SK-N-SH (cell line): Measurements from ENCODE around the gene KRTAP1-4. TPM values are rescaled to one million over a fixed set of nuclear protein-coding genes. Genes with fewer than 3 reads are reported as not detected.

Experiments used
- CTCF ChIA-PET: fragments of 300-600, 350-600 bp; formaldehyde crosslinking; extraction: SDS; loops from one replicate; lab custom pipeline; 2021; lab: Yijun Ruan, JAX
- POLR2A ChIA-PET: fragments of 350-600 bp; sonication (Branson Sonifier 250); formaldehyde crosslinking; extraction: SDS; loops from one replicate; lab custom pipeline; 2020; ENCODE audit warnings: antibody characterized with exemption, inconsistent platforms; lab: Yijun Ruan, JAX
- DNase-seq: peaks from one replicate; pipeline ENCODE4 v3.0.0; 2012
- H2AFZ ChIP-seq: fragments of 200-600 bp; sonication (generic); 2 replicates; pipeline ENCODE4 v1.8.1; 2016; ENCODE audit warnings: antibody characterized with exemption, mild to moderate bottlenecking, low read depth
- H3F3A ChIP-seq: fragments of 200-600 bp; sonication (generic); replicated peaks from 2 replicates; pipeline ENCODE3; 2016; ENCODE audit warnings: antibody characterized with exemption, mild to moderate bottlenecking; ENCODE audit not compliant: insufficient read depth
- H3K27ac ChIP-seq, 2 experiments: fragments of 200-500 bp in 1 of 2; fragments of 200-600 bp in 1 of 2; sonication (Bioruptor generic) in 1 of 2; sonication (generic), shearing (Covaris generic) in 1 of 2; 2 replicates each; pipeline versions ENCODE4 v1.5.1 to v1.6.1; 2014 to 2016; ENCODE audit warnings: low read depth in 2 of 2, inconsistent platforms in 1 of 2, low read length in 1 of 2, mild to moderate bottlenecking in 1 of 2, mixed read lengths in 1 of 2
- H3K27me3 ChIP-seq: fragments of 200-600 bp; sonication (generic), shearing (Covaris generic); 2 replicates; pipeline ENCODE4 v1.6.1; 2016; ENCODE audit warnings: mixed run types; ENCODE audit not compliant: insufficient read depth
- H3K36me3 ChIP-seq, 2 experiments: fragments of 200-500 bp in 1 of 2; fragments of 200-600 bp in 1 of 2; sonication (Bioruptor generic) in 1 of 2; sonication (generic) in 1 of 2; replicated peaks in 1 of 2; 2 replicates each; pipeline versions ENCODE3 to v1.5.1; 2014 to 2016; ENCODE audit warnings: low read length in 1 of 2, mild to moderate bottlenecking in 1 of 2; ENCODE audit not compliant: insufficient read depth in 2 of 2, control insufficient read depth in 1 of 2
- H3K4me1 ChIP-seq, 2 experiments: fragments of 200-500 bp in 1 of 2; fragments of 200-600 bp in 1 of 2; sonication (Bioruptor generic) in 1 of 2; sonication (generic), shearing (Covaris generic) in 1 of 2; 2 replicates each; pipeline versions ENCODE4 v1.5.1 to v1.6.1; 2014 to 2016; ENCODE audit warnings: low read depth in 1 of 2, low read length in 1 of 2, mixed run types in 1 of 2; ENCODE audit not compliant: insufficient read depth in 2 of 2, control insufficient read depth in 1 of 2
- H3K4me2 ChIP-seq: fragments of 200-600 bp; sonication (generic), shearing (Covaris generic); 2 replicates; pipeline ENCODE4 v1.6.1; 2017; ENCODE audit warnings: mixed run types
- H3K4me3 ChIP-seq, 2 experiments: fragments of 200-500 bp in 1 of 2; fragments of 200-600 bp in 1 of 2; sonication (Bioruptor generic) in 1 of 2; sonication (generic), shearing (Covaris generic) in 1 of 2; 2 replicates each; pipeline versions ENCODE4 v1.5.1 to v1.8.1; 2014 to 2016; ENCODE audit warnings: low read depth in 2 of 2, inconsistent platforms in 1 of 2, low read length in 1 of 2, mild to moderate bottlenecking in 1 of 2, mixed read lengths in 1 of 2, moderate library complexity in 1 of 2
- H3K79me2 ChIP-seq: fragments of 200-600 bp; sonication (generic); 2 replicates; pipeline ENCODE4 v1.8.1; 2017; ENCODE audit warnings: mild to moderate bottlenecking; ENCODE audit not compliant: insufficient read depth
- H3K9ac ChIP-seq: fragments of 200-600 bp; sonication (generic); 2 replicates; pipeline ENCODE4 v1.6.1; 2017; ENCODE audit warnings: mixed run types
- H3K9me2 ChIP-seq: fragments of 200-600 bp; sonication (generic); 2 replicates; pipeline ENCODE4 v1.6.1; 2017; ENCODE audit warnings: mixed run types
- H3K9me3 ChIP-seq: fragments of 200-600 bp; sonication (generic); 2 replicates; pipeline ENCODE4 v1.6.1; 2017; ENCODE audit warnings: mixed run types, mild to moderate bottlenecking, moderate library complexity
- H4K20me1 ChIP-seq: fragments of 200-600 bp; sonication (generic); 2 replicates; pipeline ENCODE4 v1.6.1; 2017; ENCODE audit warnings: mild to moderate bottlenecking, mixed run types; ENCODE audit not compliant: insufficient read depth
- ELF1 ChIP-seq: IDR thresholded peaks from 2 replicates; pipeline ENCODE4 v1.4.0; 2012
- EP300 ChIP-seq, 2 experiments: IDR thresholded peaks; 2 replicates each; pipeline versions ENCODE4 v1.4.0 to v1.6.1; 2012; ENCODE audit warnings: borderline replicate concordance in 1 of 2, low read depth in 1 of 2, low read length in 1 of 2
- EZH2phosphoT487 ChIP-seq: fragments of 200-600 bp; sonication (generic); IDR thresholded peaks from 2 replicates; pipeline ENCODE4 v1.6.1; 2017; ENCODE audit warnings: low read depth, mixed run types, mild to moderate bottlenecking, antibody characterized with exemption, moderate library complexity, borderline replicate concordance
- FOXM1 ChIP-seq: IDR thresholded peaks from 2 replicates; pipeline ENCODE4 v1.4.0; 2012; ENCODE audit warnings: low read depth, mild to moderate bottlenecking
- JUND ChIP-seq: IDR thresholded peaks from 2 replicates; pipeline ENCODE4 v1.4.0; 2012
- MAX ChIP-seq: IDR thresholded peaks from 2 replicates; pipeline ENCODE4 v1.4.0; 2012; ENCODE audit warnings: low read depth
- NFIC ChIP-seq: IDR thresholded peaks from 2 replicates; pipeline ENCODE4 v1.4.0; 2012; ENCODE audit warnings: borderline replicate concordance
- NRF1 ChIP-seq: IDR thresholded peaks from 2 replicates; pipeline ENCODE4 v1.6.1; 2012; ENCODE audit warnings: low read depth, mild to moderate bottlenecking, low read length
- PBX3 ChIP-seq: IDR thresholded peaks from 2 replicates; pipeline ENCODE4; 2012
- POLR2AphosphoS5 ChIP-seq: IDR thresholded peaks from 2 replicates; pipeline ENCODE4 v1.6.1; 2012; ENCODE audit warnings: low read depth, low read length
- RCOR1 ChIP-seq: fragments of 150-350 bp; IDR thresholded peaks from 2 replicates; pipeline ENCODE4 v1.6.1; 2017; ENCODE audit warnings: antibody characterized with exemption, low read length
- REST ChIP-seq: IDR thresholded peaks from 2 replicates; pipeline ENCODE4 v1.6.1; 2012; ENCODE audit warnings: mild to moderate bottlenecking, low read depth, low read length, moderate library complexity
- RFX5 ChIP-seq: IDR thresholded peaks from 2 replicates; pipeline ENCODE4 v1.6.1; 2012; ENCODE audit warnings: mild to moderate bottlenecking, improper control_type of control experiment, low read length
- RXRA ChIP-seq: IDR thresholded peaks from 2 replicates; pipeline ENCODE4 v1.4.0; 2012; ENCODE audit warnings: low read depth, mild to moderate bottlenecking, borderline replicate concordance
- SIN3A ChIP-seq: IDR thresholded peaks from 2 replicates; pipeline ENCODE4 v1.6.1; 2012; ENCODE audit warnings: low read depth, mild to moderate bottlenecking, low read length, moderate library complexity, borderline replicate concordance
- SMC3 ChIP-seq: IDR thresholded peaks from 2 replicates; pipeline ENCODE4 v1.6.1; 2012; ENCODE audit warnings: low read depth, low read length, improper control_type of control experiment
- TCF12 ChIP-seq: IDR thresholded peaks from 2 replicates; pipeline ENCODE4 v1.4.0; 2012
- TEAD4 ChIP-seq: IDR thresholded peaks from 2 replicates; pipeline ENCODE4 v1.4.0; 2012; ENCODE audit warnings: mild to moderate bottlenecking, borderline replicate concordance; ENCODE audit not compliant: insufficient read depth
- YY1 ChIP-seq: IDR thresholded peaks from 2 replicates; pipeline ENCODE4 v1.4.0; 2012; ENCODE audit warnings: low read depth, mild to moderate bottlenecking
- WGBS: methylation state at CpG from one replicate; pipeline ENCODE4 v1.1.6; 2017; ENCODE audit warnings: low lambda C conversion rate; 5-methylcytosine and 5-hydroxymethylcytosine counted together
- polyA plus RNA-seq, 3 experiments: library from polyadenylated mRNA; depleted of rRNA; stranded (reverse); fragments of >200 nt; gene quantifications; 2 replicates each; pipeline ENCODE4 v1.2.3, GENCODE V29; 2012

The KRTAP1-4 gene
- polyA plus RNA-seq, 1 of the 3 experiments (the other 2 are of a cell fraction), result not detected

GRCh38 chr17:41018541-41018940 is 11.5 kb downstream of the KRTAP1-4 start (continued):
- TF ChIP-seq REST, result no peak
- TF ChIP-seq RXRA, result no peak
- no peak for TF ChIP-seq JUND
- no peak for TF ChIP-seq ELF1
- TF ChIP-seq, all 33 proteins: peak for 0

- H3K9me3 ChIP-seq, result no peaks in the 10 kb centered on the region
- ChIA-PET POLR2A (no interaction called here), CTCF (interaction anchor here (0.7 to 0.8 kb wide), 2 partner anchors 9 to 32 kb away, joined by 3 read pairs; no protein-coding TSS in a partner anchor)
- H3K27ac ChIP-seq, result no peak overlapping the region
- WGBS, result 23% methylated on average over 12 of the region's 13 CpGs
- no peaks in the 10 kb centered on the region for H3F3A ChIP-seq
- no peak overlapping the region for H2AFZ ChIP-seq
- no peak for TF ChIP-seq TCF12
- no peak for TF ChIP-seq NRF1
- TF ChIP-seq RFX5, result no peak
- TF ChIP-seq SIN3A, result no peak
- no peak for TF ChIP-seq RCOR1
- TF ChIP-seq MAX, result no peak
- no peak for TF ChIP-seq PBX3
- TF ChIP-seq NFIC, result no peak
- TF ChIP-seq TEAD4, result no peak
- no peak for TF ChIP-seq SMC3
- no peak for TF ChIP-seq EP300 (IDR thresholded peaks at IDR 0.05; ENCODE audit: borderline replicate concordance in 1 of 2, low read depth in 1 of 2, low read length in 1 of 2)
- TF ChIP-seq EZH2phosphoT487, result no peak
- TF ChIP-seq FOXM1, result no peak
- no peak for TF ChIP-seq REST
- TF ChIP-seq YY1, result no peak
- TF ChIP-seq POLR2AphosphoS5, result no peak
- H3K9me2 ChIP-seq, result no peaks in the 10 kb centered on the region
- H4K20me1 ChIP-seq, result no peaks in the 10 kb centered on the region
- H3K36me3 ChIP-seq, result no peaks in the 10 kb centered on the region
- no peaks in the 10 kb centered on the region for H3K79me2 ChIP-seq
- DNase-seq, result no peak
- H3K4me2 ChIP-seq, result no peak overlapping the region
- H3K9ac ChIP-seq, result no peak overlapping the region
- no peaks in the 10 kb centered on the region for H3K4me1 ChIP-seq
- no peak overlapping the region for H3K4me3 ChIP-seq
- H3K27me3 ChIP-seq, result peaks cover 31% of the 10 kb centered on the region; the same call in 1 of the 2 replicates
Observed at GRCh38 chr17:41016578-41017215, 13.3 kb downstream of the KRTAP1-4 start.
